Hematopoietic multipotent progenitor cell (in vitro differentiated cells): ENCODE measurements around the gene EVC. TPM values are rescaled to one million over a fixed set of nuclear protein-coding genes. Genes with fewer than 3 reads are reported as not detected.
"Not testable (repeated sequence)": the region's sequence is repeated elsewhere in the genome, so short reads cannot be mapped to it uniquely, and the experiment has no call there.

ENCODE experiments used
- DNase-seq, 3 donors: peaks; one replicate each; pipeline ENCODE4 v3.0.0-alpha.2; 2011 to 2015; ENCODE audit warnings: low read depth in 2 of 3, low spot score in 2 of 3
- total RNA-seq: library from RNA; depleted of rRNA; stranded (reverse); fragments of >200 nt; gene quantifications from one replicate; pipeline ENCODE4 v1.2.3, GENCODE V29; 2012

Gene EVC
- total RNA-seq, 1 donor: 7.8 TPM

GRCh38 chr4:5809216-5809776, 98.3 kb downstream of the EVC start:
- DNase-seq: no peak

- DNase-seq: no peak
These were observed 99.2 kb downstream of the EVC start for GRCh38 chr4:5810151-5810550.

DNA sequence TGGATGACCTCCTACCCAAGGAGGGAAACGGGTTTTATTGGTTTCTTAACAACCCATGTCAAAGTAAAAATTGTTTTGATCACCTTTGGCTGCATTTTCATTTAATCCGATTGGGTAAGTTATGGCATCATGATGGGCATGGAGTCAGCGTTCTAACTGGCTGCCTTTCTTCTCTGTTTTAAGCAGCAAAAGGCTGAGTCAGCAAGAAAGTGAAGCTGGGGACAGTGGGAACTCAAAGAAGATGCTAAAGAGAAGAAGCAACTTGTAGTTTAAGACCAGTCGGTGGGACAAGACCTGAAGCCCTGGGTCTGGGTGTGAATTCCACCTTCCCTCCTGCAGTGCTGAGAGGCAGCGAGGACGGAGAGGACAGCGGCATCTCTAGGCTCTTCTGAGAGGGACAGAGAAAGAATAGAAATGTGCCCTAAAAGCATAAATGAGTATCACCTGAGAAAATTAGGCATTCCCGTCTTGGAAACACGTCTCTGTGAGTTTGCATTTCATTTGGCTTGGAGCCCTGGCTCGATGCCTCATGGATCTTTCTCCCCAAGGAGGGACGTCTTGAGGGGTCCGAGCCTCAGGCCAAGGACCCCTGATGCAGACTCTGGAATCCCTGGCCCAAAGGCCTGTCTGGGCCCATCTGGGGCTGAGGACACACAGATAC, 99.9 kb downstream of the EVC start:
- DNase-seq: no peak

- not testable (repeated sequence) for DNase-seq
These were observed 101.1 kb downstream of the EVC start for GRCh38 chr4:5812057-5812456.

DNA sequence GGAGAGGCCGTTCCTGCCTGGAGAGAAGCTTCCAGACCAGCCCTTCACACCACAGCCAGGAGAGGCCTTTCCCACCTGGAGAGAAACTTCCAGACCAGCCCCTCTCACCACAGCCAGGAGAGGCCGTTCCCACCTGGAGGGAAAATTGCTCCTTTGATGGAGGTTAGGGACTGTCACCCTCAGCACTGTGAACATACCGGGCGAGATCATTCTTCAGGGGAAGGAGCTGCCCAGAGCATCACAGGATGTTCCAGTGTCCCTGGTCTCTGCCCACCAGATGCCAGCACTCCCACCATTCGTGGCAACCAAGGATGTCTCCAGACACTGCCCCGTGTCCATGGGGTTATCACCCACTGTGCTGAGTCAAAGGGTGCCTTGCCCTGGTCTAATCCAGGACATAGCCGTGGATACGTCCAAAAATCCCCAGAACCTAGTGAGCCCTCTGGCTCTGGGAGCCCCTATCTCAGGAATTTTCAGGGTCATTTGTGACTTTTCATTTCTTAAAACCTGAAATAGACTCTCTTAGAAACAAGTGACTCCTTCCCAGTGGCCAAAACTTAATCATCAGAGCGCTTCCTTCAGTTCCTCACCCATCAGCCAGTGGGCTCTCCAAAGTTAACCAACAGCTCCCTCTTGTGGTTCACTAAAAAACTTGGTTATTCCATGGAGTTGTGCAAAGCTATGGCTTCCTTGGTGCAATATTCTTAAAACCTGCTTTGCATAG, 101.7 kb downstream of the EVC start:
- peak in 2 of 3 donors; percentile 56 to 91 for DNase-seq

GRCh38 chr4:5813882-5814255, 102.9 kb downstream of the EVC start:
- DNase-seq: no peak

DNA sequence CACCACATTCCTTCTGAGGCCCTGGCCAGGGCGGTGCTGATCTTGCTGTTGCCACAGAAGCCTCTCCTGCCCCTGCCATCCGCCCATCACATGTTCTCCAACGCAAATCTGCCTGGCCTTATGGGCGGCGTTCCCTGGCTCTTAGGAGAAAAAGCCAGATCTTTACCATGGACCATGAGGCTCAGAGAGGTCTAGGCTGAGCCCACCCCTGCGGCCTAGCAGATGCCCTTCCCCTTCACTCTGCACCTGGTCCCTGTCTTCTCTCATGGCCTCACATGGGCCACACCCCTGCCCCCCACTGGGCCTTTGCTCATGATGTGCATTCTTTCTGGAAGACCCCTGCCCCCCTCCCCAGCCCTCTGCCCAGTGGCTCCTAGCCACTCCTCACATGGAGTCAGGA, 103.4 kb downstream of the EVC start:
- no peak for DNase-seq

DNA sequence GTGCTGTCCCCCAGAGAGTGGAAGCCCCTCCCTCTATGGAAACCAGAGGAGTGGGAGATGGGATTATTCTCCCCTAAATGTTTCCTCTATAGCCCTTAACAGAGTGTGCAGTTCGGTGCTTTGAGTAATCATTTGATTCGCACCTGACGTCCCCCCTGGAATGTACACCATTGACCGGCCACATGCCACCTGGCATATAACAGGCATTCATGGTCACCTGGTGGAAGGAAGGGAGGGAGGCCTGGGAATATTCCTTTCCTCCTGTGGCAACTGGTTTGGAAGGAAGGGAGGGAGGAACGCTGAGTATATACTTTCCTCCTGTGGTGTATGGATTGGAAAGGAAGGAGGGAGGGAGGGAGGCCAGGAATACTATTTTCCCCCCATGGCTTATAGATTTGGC, 104.6 kb downstream of the EVC start:
- DNase-seq: no peak

DNA sequence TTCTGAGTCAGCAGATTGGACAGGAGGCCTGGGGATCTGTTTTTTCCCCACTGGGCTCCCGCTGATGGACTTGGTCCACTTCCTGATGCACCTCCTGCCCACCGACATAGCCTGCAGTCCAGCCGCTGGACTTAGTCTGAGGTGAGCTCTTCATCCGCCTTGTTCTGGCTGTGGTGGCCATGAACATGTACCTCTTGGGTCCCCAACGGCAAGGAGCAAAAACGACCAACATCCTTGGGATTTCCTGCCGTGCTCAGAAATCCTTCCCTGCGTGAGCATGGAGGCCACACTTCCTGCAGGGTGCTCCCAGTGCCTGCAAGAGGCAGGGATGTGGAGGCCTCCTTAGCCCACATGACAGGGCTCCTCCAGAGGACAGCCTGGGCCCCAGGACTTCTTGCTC, 105.1 kb downstream of the EVC start:
- DNase-seq: no peak

DNA sequence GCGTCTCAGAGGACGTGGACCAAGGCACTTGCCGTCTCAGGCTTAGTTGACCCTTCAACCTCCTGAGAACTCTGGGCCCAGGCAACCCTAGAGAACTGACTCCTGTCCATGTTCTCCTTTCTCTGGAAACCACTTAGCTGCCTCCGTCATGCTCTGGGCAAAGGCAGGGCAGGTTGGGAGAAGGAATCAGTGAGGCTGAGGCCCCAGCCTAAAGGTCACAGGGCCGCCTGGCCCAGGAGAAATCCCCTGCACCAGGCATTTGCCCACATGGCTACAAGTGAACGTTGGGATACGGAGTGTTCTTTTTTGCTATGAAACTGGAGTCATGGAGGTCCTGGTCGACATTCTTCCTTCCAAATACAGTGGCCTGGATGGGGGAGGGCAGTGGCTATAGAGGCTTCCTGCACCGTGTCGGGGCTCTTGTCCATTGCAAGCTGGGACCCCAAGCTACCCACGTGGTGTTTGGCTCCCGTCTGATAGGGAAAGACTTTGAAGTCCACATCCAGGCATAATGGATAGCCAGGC, 105.9 kb downstream of the EVC start:
- DNase-seq: no peak

- DNase-seq: no peak
These were observed 110.8 kb downstream of the EVC start for GRCh38 chr4:5821665-5822358.

DNA sequence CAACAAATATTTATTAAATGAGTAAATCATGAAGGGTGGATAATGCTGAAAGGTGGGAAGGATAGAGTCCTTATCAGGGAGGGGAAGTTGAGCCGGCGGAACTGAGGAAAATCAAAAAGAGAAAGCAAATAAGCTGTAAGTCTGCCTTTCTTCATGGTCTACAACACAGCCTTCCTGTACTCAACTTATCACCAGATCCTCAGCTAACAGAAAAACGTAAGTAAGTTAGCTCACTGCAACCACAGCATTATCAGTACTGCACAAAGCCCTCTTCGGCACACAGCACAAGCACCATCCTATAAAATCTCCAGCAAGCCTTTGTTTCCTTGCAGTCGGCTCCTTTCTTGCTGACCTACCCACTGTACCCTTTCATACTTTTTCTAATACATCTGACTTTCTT, 111.6 kb downstream of the EVC start:
- peak in 2 of 3 donors; percentile 40 to 52 for DNase-seq

DNA sequence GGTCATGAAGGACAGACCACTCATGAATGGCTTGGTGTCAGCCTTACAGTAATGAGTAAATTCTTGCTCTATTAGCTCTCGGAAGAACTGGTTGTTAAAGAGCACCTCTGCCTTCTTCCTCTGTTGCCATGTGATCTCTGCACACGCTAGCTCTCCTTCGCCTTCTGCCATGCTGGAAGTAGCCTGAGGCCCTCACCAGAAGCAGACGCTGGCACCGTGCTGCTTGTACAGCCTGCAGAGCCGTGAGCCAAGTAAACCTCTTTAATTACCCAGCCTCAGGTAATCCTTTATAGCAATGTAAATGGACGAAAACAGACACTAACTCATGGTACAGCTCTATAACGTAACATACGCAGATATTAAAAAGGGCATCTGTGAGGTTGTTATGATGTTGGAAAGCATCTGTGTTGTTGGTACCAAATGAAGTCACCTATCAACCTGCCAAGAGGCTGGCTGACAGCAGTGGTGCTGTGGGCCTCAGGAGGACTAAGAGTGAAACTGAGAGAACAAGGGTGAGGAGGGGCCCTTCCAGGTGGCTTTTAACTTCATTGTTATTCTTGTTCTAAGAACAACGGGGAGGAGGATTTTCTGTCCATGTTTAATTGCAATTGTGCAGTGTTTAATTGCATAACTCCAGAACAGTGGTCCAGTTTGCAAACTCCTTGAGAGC, 112.7 kb downstream of the EVC start:
- no peak for DNase-seq

- no peak for DNase-seq
These were observed 113.2 kb downstream of the EVC start for GRCh38 chr4:5824227-5824626.

DNA sequence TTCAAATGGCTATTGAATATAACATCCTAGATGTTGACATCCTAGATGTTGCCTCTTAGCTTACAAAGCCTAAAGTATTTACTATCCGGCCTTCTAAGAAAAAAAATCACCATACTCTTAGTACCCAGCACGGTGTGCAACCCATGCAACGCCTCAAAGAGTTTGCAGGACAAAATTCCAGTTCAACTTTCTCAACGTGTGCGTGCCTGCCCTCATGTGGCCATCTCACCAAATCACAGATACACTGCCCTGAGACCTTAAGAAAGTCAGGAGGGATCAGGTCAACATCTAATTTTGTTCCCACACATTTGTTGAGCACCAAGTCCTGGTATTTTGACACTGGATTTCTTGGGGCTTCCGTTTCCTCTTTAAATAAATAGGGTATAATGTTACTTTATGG, 113.6 kb downstream of the EVC start:
- DNase-seq: peak in 2 of 3 donors; percentile 23 to 53

DNA sequence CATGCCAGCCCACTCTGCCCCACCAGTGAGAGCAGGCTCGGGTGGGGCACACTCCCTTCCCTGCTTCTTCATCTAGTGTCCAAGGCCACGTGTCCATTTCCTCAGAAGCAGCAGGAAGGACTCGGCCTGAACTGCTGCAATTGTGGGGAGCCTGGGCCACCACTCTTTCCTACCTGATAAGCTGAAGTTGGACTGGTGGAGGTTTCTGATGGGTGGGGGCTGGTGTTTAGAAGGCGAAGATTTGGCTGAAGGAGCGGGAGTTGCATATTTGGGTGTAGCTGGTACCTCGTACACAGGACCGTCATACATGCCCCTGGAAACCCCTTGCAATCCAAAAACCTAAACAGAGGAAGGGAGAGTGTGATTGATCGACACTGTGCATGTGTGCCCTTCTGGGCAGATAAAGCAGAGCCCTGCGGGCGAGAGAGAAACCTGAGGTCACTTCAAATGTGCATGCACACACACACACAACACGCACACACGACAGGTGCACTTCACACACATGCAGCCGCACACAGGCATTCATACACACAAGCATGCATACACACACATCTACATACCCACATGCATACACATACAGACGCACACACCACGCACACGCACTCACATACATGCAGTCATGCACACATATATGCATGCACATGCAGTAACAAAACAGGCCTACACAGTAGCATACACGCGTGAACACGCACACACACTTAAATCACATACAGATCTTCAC, 114.5 kb downstream of the EVC start:
- no peak for DNase-seq

DNA sequence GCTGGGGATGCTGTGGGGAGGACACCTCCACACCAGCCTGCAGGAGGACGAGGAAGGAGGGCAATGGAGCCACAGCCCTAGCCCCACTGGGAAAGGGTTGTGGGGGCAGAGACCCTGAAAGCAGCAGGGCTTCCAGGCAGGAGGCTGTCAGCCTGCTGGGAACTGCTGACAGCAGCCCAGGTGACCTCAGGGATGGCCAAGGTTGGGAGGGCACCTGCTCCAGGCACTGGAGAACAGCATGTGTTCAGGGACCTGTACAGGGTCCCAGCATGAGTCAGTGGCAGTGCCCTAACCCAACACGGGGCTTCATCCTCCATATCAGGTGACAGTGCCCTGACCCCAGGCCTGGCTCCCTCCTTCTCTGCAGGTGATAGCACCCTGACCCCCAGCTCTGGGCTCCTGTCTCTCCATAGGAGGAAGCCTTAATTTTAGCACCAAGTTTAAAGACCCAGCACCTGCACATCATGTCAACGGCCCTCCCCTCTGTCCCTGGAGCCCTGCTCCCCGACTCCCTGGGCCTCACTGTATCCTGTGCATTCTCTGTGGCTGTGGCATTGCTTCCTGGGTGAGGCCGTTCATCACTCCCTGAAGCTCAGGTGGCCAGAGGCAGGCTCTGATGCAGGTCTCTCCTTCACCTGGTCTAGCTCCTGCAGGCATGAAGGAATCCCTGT, 115.6 kb downstream of the EVC start:
- no peak for DNase-seq

DNA sequence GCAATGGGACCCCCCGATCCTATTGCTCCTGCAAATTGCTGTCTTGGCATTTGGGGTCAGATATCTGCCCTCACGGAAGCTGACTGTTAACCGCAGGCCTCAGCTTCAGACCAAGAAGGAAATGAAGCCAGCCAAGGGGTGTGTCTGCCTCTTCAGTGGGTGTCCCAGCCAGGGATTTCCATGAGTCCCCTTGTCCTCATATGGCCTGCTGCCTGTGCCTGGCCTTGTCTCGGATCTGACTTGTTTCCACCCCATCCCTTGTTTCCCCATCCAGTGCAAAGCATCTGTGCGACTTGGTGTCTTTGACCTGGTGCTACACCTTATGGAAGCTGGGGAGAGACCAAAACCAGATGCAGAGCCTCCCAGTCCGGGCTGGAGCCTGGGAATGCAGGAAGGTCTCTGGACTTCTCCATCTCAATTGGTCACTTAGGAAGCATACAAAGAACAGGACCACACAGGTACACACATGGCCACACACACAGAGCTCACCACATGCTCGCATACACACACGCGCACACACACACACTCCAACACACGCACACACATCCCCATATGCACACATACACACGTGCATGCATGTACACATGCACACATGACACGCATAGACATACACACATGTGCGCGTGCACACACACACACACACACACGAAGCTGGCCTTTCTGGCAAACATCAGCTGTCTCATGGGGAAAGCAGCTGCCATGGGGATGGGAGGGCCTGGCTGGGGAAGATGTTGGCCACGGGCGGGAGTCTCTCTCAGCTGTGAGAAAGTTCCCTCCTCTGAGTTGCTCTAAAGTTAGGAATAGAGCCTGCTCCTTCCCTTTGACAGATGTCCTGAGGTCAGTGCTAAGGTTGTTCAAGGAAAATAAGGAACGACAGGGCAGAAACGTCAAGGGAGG, 116.4 kb downstream of the EVC start:
- DNase-seq: peak in 2 of 3 donors; percentile 49 to 63

- DNase-seq: no peak
These were observed 117.0 kb downstream of the EVC start for GRCh38 chr4:5828005-5828391.
